ENCODE data around the gene TOPAZ1.

DNA sequence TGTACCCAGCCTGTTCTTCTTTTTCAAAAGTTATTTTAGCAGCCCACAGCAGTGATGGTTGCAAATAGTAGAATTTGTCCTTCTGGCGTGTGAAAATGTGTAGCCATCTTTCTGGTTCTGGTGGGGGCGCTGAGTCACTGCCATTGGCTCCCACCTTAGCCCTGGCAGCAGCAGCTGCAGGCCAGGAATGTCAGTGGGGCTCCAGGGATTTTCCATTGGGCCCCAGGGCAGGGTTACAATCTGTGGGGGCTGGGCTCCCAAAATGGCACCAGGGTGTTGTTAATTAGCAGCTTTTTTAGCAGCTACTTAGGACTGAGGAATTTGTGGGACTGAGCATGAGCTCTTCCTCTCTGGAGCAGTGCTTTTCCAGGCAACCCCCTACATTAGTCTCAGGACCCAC is 38.9 kb downstream of the TOPAZ1 start:
- TF ChIP-seq FOXP2 (optimal IDR thresholded peaks at IDR 0.05; ENCODE audit: control extremely low read depth, extremely low read length, insufficient read depth) (no peak), EZH2 (IDR thresholded peaks at IDR 0.05) (no peak), POLR2AphosphoS5 (IDR thresholded peaks at IDR 0.05; ENCODE audit: borderline replicate concordance, low read depth, low read length) (no peak)

Data from SK-N-MC (cell line).